ENCODE data around the gene FOXN3. TPM values are rescaled to one million over a fixed set of nuclear protein-coding genes. Genes with fewer than 3 reads are reported as not detected.
"Not testable (repeated sequence)": the region's sequence is repeated elsewhere in the genome, so short reads cannot be mapped to it uniquely, and the experiment has no call there.

FOXN3 gene
- total RNA-seq, 1 donor from 2014 or later: 106 TPM

DNA sequence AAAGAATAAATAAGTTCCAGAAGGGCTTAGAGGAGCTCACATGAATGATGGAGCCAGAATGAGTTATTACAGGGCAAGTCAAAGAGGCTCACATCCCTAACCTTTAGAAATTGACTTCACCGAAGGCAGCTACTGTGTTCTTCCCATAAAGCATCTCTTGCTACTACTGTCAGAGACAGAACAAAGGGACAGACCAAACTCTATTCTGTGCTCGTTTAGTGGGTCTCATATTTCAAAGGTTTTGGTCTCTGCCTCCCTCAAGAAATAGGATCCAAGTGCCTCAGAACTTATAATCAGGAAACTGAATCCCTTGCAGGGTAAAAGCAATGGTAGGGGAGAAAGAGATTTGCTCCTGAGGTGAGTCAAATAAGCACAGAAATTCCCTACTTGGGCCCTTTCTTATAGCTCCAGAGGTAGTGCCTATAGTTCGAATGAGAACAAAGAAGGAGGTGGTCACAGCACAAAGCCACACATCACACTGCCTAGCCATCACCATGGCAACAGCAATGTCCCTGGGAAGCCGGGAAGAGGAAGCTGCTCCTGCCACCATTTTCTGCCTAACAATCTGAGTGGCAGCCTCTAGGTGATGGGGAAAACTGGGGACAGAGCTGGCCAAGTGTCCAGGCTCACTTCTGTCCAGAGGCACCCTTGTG is 294.9 kb downstream of the FOXN3 start:
- peaks cover 8% of the 10 kb centered on the region for H3K27me3 Mint-ChIP-seq
- no peaks in the 10 kb centered on the region for H3K36me3 Mint-ChIP-seq (ENCODE audit: low read depth)
- no peak overlapping the region for H3K4me3 Mint-ChIP-seq
- peaks cover 6% of the 10 kb centered on the region for H3K9me3 Mint-ChIP-seq
- TF ChIP-seq, protein P1, sequence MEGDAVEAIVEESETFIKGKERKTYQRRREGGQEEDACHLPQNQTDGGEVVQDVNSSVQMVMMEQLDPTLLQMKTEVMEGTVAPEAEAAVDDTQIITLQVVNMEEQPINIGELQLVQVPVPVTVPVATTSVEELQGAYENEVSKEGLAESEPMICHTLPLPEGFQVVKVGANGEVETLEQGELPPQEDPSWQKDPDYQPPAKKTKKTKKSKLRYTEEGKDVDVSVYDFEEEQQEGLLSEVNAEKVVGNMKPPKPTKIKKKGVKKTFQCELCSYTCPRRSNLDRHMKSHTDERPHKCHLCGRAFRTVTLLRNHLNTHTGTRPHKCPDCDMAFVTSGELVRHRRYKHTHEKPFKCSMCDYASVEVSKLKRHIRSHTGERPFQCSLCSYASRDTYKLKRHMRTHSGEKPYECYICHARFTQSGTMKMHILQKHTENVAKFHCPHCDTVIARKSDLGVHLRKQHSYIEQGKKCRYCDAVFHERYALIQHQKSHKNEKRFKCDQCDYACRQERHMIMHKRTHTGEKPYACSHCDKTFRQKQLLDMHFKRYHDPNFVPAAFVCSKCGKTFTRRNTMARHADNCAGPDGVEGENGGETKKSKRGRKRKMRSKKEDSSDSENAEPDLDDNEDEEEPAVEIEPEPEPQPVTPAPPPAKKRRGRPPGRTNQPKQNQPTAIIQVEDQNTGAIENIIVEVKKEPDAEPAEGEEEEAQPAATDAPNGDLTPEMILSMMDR (IDR thresholded peaks at IDR 0.05): no peak
- no peak overlapping the region for H3K27ac Mint-ChIP-seq
- no peak for DNase-seq
- intact Hi-C loops (cut with micrococcal nuclease): no loop called here
- ATAC-seq (ENCODE audit: low read depth): no peak
- CTCF ChIA-PET: no interaction called here
- no peaks in the 10 kb centered on the region for H3K4me1 Mint-ChIP-seq
- POLR2A ChIA-PET: interaction anchor here (0.6 kb wide), 1 partner anchor 49 kb away, joined by 3 read pairs; no protein-coding TSS in a partner anchor

DNA sequence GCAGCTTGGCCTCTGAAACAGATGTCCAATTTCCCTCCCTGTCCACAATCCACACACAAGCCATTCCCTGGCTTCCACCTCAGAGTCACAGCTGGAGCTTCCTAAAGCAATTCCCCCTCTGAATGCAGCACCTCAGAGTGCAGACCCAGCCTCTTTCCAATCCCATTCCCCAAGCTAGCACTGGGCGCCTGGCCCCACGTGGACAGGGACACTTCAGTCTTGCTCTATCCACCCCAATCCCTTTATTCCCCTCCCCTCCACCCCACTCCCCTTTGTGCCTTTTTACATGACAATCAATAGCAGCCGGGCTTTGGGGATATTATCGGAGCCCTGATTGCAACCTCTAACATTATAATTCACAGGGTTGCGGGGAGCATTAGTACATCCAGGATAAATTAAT is 300.0 kb downstream of the FOXN3 start:
- POLR2A ChIA-PET: no interaction called here
- DNase-seq: no peak
- TF ChIP-seq, protein P1 (IDR thresholded peaks at IDR 0.05): no peak
- Mint-ChIP-seq H3K27ac (no peak overlapping the region), H3K27me3 (peaks cover 13% of the 10 kb centered on the region), H3K4me3 (no peak overlapping the region), H3K9me3 (peaks cover 6% of the 10 kb centered on the region), H3K36me3 (ENCODE audit: low read depth) (no peaks in the 10 kb centered on the region), H3K4me1 (no peaks in the 10 kb centered on the region)
- no peak for ATAC-seq (ENCODE audit: low read depth)
- intact Hi-C loops (cut with micrococcal nuclease): no loop called here
- CTCF ChIA-PET: no interaction called here

DNA sequence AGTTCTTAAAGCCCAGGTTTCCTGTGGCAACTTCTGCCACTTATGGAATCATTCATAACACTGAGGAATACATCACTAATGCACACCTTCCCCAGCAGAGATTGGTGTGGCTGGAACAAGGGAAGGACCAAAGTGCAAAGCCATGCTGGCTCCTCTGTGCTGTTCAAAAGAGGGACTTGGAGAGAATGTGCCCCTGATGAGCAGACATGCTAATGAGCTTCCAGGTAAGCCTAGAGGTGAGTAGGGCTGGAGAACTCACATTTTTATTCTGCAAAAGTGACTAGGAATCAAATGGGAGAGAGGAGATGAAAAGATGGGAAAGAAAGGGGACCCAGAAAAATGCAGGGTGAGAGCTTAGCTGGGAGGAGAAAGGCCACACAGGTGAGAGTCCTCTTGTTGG is 302.9 kb downstream of the FOXN3 start:
- Mint-ChIP-seq H3K27me3 (peaks cover 15% of the 10 kb centered on the region), H3K27ac (no peak overlapping the region), H3K9me3 (peaks cover 2% of the 10 kb centered on the region), H3K4me1 (no peaks in the 10 kb centered on the region), H3K36me3 (ENCODE audit: low read depth) (no peaks in the 10 kb centered on the region), H3K4me3 (no peak overlapping the region)
- ATAC-seq (ENCODE audit: low read depth) (no peak), DNase-seq (no peak)
- CTCF ChIA-PET: no interaction called here
- POLR2A ChIA-PET: no interaction called here
- TF ChIP-seq, protein P1 (IDR thresholded peaks at IDR 0.05): no peak
- intact Hi-C loops (cut with micrococcal nuclease): no loop called here

DNA sequence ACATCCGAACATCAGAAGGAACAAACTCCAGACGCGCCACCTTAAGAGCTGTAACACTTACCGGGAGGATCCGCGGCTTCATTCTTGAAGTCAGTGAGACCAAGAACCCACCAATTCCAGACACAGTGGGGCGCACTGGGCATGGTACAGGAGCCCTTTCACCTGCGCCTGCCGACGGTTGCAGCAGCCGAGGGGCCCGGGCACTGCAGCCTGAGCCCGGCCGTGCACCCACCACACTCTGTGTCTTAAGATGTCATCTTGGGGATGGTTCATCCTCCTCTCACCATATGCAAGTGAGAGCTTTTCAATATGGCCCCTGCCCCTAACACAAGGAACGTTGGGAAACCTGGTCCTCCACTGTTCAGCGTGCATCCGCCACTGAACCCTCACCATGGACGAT is 304.3 kb downstream of the FOXN3 start:
- ATAC-seq (ENCODE audit: low read depth): no peak
- no peaks in the 10 kb centered on the region for H3K4me1 Mint-ChIP-seq
- H3K9me3 Mint-ChIP-seq: no peaks in the 10 kb centered on the region
- H3K4me3 Mint-ChIP-seq: no peak overlapping the region
- ChIA-PET POLR2A (no interaction called here), CTCF (no interaction called here)
- peaks cover 14% of the 10 kb centered on the region for H3K27me3 Mint-ChIP-seq
- H3K27ac Mint-ChIP-seq: no peak overlapping the region
- TF ChIP-seq, protein P1 (IDR thresholded peaks at IDR 0.05): no peak
- DNase-seq: no peak
- H3K36me3 Mint-ChIP-seq (ENCODE audit: low read depth): no peaks in the 10 kb centered on the region
- intact Hi-C loops (cut with micrococcal nuclease): no loop called here

DNA sequence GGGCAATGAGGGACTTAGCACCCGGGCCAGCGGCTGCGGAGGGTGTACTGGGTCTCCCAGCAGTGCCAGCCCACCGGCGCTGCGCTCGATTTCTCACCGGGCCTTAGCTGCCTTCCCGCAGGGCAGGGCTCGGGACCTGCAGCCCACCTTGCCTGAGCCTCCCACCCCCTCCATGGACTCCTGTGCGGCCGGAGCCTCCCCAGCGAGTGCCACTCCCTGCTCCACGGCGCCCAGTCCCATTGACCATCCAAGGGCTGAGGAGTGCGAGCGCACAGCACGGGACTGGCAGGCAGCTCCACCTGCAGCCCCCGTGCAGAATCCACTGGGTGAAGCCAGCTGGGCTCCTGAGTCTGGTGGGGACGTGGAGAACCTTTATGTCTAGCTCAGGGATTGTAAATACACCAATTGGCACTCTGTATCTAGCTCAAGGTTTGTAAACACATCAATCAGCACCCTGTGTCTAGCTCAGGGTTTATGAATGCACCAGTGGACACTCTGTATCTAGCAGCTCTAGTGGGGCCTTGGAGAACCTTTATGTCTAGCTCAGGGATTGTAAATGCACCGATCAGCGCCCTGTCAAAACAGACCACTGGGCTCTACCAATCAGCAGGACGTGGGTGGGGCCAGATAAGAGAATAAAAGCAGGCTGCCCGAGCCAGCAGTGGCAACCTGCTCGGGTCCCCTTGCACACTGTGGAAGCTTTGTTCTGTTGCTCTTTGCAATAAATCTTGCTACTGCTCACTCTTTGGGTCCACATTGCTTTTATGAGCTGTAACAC is 305.1 kb downstream of the FOXN3 start:
- ATAC-seq (ENCODE audit: low read depth); H3K4me1 Mint-ChIP-seq; DNase-seq; intact Hi-C loops (cut with micrococcal nuclease); H3K27ac Mint-ChIP-seq; CTCF ChIA-PET; H3K9me3 Mint-ChIP-seq; H3K36me3 Mint-ChIP-seq (ENCODE audit: low read depth); POLR2A ChIA-PET; H3K4me3 Mint-ChIP-seq: not testable (repeated sequence)
- peaks cover 14% of the 10 kb centered on the region for H3K27me3 Mint-ChIP-seq

DNA sequence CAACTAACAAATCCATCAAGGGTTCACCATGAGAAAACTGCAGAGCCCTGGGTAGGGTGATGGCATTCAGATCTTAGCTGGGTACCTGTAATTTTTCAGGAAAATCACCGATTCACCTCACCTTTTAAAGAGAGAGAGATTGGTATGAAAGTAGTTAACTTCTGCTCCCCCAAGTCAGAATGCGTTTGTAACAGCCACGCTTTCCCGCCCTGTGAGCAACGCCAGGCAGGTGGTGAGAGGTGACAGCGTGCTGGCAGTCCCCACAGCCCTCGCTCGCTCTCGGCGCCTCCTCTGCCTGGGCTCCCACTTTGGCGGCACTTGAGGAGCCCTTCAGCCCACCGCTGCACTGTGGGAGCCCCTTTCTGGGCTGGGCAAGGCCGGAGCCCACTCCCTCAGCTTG is 305.8 kb downstream of the FOXN3 start:
- POLR2A ChIA-PET; H3K27ac Mint-ChIP-seq; H3K4me3 Mint-ChIP-seq; CTCF ChIA-PET; ATAC-seq (ENCODE audit: low read depth); DNase-seq; H3K36me3 Mint-ChIP-seq (ENCODE audit: low read depth); H3K9me3 Mint-ChIP-seq; H3K4me1 Mint-ChIP-seq; intact Hi-C loops (cut with micrococcal nuclease): not testable (repeated sequence)
- peaks cover 13% of the 10 kb centered on the region for H3K27me3 Mint-ChIP-seq

Data from activated B cell treated with CpG ODN at 0.5 μM for 24 hours (primary cell).